Upper lobe of left lung (tissue), 6 donors: ENCODE results near the gene FEM1C. TPM values are rescaled to one million over a fixed set of nuclear protein-coding genes. Genes with fewer than 3 reads are reported as not detected.

Source experiments
- ATAC-seq, 2 donors: fragments of 200-7000 bp; cut with Tn5 transposase; one replicate each; pipeline ENCODE4 v1.9.1; 2022; ENCODE audit warnings: mild to moderate bottlenecking in 2 of 2, moderate library complexity in 2 of 2; ENCODE audit not compliant: low FRiP score in 2 of 2
- DNase-seq, 2 donors: peaks; one replicate each; pipeline ENCODE4 v3.0.0-alpha.2; 2019 to 2020
- H3K27ac ChIP-seq, 4 donors: fragments of 200-600 bp; sonication (generic); one replicate each; pipeline ENCODE4 v1.5.1; 2016 to 2019
- H3K27me3 ChIP-seq, 4 donors: fragments of 200-600 bp; sonication (generic); one replicate each; pipeline ENCODE4 v1.5.1; 2017 to 2019
- H3K36me3 ChIP-seq, 4 donors: fragments of 200-600 bp; sonication (generic); one replicate each; pipeline ENCODE4 v1.5.1; 2016 to 2019
- H3K4me1 ChIP-seq, 4 donors: fragments of 200-600 bp; sonication (generic); one replicate each; pipeline ENCODE4 v1.5.1; 2018 to 2019
- H3K4me3 ChIP-seq, 4 donors: fragments of 200-600 bp; sonication (generic); one replicate each; pipeline ENCODE4 v1.5.1; 2017 to 2019; ENCODE audit warnings: mild to moderate bottlenecking in 2 of 4, moderate library complexity in 1 of 4
- H3K9me3 ChIP-seq, 4 donors: fragments of 200-600 bp; sonication (generic); one replicate each; pipeline ENCODE4 v1.5.1; 2018 to 2019
- CTCF ChIP-seq, 6 experiments: fragments of 450-650 bp in 4 of 6; fragments of 200-600 bp in 2 of 6; sonication (generic) in 2 of 6; IDR thresholded peaks; one replicate each; pipeline ENCODE4 v1.5.1; 2016 to 2019; ENCODE audit warnings: antibody characterized with exemption in 6 of 6
- EP300 ChIP-seq, 4 donors: sonication (generic); formaldehyde crosslinking; IDR thresholded peaks; one replicate each; pipeline ENCODE4 v1.5.1; 2017; ENCODE audit warnings: antibody characterized with exemption in 4 of 4, control low read depth in 2 of 4
- POLR2A ChIP-seq, 4 donors: fragments of 450-650 bp; IDR thresholded peaks; one replicate each; pipeline ENCODE4 v1.5.1; 2016 to 2017; ENCODE audit warnings: antibody characterized with exemption in 4 of 4, mild to moderate bottlenecking in 2 of 4
- POLR2AphosphoS5 ChIP-seq, 2 donors: sonication (generic); formaldehyde crosslinking; IDR thresholded peaks; one replicate each; pipeline ENCODE4 v1.5.1; 2017; ENCODE audit warnings: antibody characterized with exemption in 2 of 2
- WGBS, 2 donors: methylation state at CpG; one replicate each; pipeline ENCODE4 v1.1.5; 2017 to 2018; 5-methylcytosine and 5-hydroxymethylcytosine counted together
- total RNA-seq, 6 donors: library from RNA; depleted of rRNA in 4 of 6; stranded (reverse); fragments of >200 nt in 4 of 6; gene quantifications; one replicate each; pipeline versions ENCODE4 v1.1.0 to v1.2.1, GENCODE V29; 2016 to 2021
- donor health status: DM: no; HTN: no; CAD: no; lungs with moderate emphysema.
- donor health status: DM: no; HTN: yes; CAD: no; lungs with severe emphysema.

Gene FEM1C
- total RNA-seq, 6 donors from 2014 or later: 9.7 to 39.8 (median 24.5) TPM

- TF ChIP-seq CTCF (IDR thresholded peaks at IDR 0.05) (no peak), POLR2AphosphoS5 (IDR thresholded peaks at IDR 0.05) (no peak), POLR2A (IDR thresholded peaks at IDR 0.05) (no peak), EP300 (IDR thresholded peaks at IDR 0.05) (no peak)
- H3K9me3 ChIP-seq: no peaks in the 10 kb centered on the region
- H3K27me3 ChIP-seq: no peaks in the 10 kb centered on the region
- H3K4me1 ChIP-seq: peaks cover 0 to 5% (median 2%) of the 10 kb centered on the region in 4 donors
- ATAC-seq: no peak
- DNase-seq: no peak
- no peak overlapping the region for H3K4me3 ChIP-seq
- H3K27ac ChIP-seq: no peak overlapping the region
- peaks cover 0 to 17% (median 13%) of the 10 kb centered on the region in 4 donors for H3K36me3 ChIP-seq
- 84 to 87% methylated on average over 2 of the region's 2 CpGs for WGBS, 2 donors
Measured at GRCh38 chr5:115520191-115520590, 24.4 kb downstream of the FEM1C start.

- DNase-seq (no peak), ATAC-seq (no peak)
- no peaks in the 10 kb centered on the region for H3K27me3 ChIP-seq
- 88 to 100% methylated on average over 1 of the region's 1 CpG for WGBS, 2 donors
- H3K9me3 ChIP-seq: no peaks in the 10 kb centered on the region
- H3K4me3 ChIP-seq: no peak overlapping the region
- H3K4me1 ChIP-seq: no peaks in the 10 kb centered on the region
- TF ChIP-seq POLR2AphosphoS5 (IDR thresholded peaks at IDR 0.05): no peak
- TF ChIP-seq CTCF (IDR thresholded peaks at IDR 0.05): no peak
- no peak for TF ChIP-seq EP300 (IDR thresholded peaks at IDR 0.05)
- TF ChIP-seq POLR2A (IDR thresholded peaks at IDR 0.05): no peak
- no peaks in the 10 kb centered on the region for H3K36me3 ChIP-seq
- H3K27ac ChIP-seq: no peak overlapping the region
Measured at GRCh38 chr5:115516372-115516771, 28.2 kb downstream of the FEM1C start.

GRCh38 chr5:115514220-115514619 lies 30.4 kb downstream of the FEM1C start:
- DNase-seq: no peak
- no peaks in the 10 kb centered on the region for H3K36me3 ChIP-seq
- no peaks in the 10 kb centered on the region for H3K4me1 ChIP-seq
- no peaks in the 10 kb centered on the region for H3K27me3 ChIP-seq
- no peaks in the 10 kb centered on the region for H3K9me3 ChIP-seq
- no peak overlapping the region for H3K4me3 ChIP-seq
- no peak for ATAC-seq
- H3K27ac ChIP-seq: no peak overlapping the region
- WGBS, 2 donors: 93 to 96% methylated on average over 5 of the region's 5 CpGs
- TF ChIP-seq POLR2A (IDR thresholded peaks at IDR 0.05) (no peak), POLR2AphosphoS5 (IDR thresholded peaks at IDR 0.05) (no peak), CTCF (IDR thresholded peaks at IDR 0.05) (no peak), EP300 (IDR thresholded peaks at IDR 0.05) (no peak)

GRCh38 chr5:115511632-115512031 lies 32.9 kb downstream of the FEM1C start:
- 91 to 97% methylated on average over 3 of the region's 3 CpGs for WGBS, 2 donors
- no peak for DNase-seq
- H3K36me3 ChIP-seq: no peaks in the 10 kb centered on the region
- no peaks in the 10 kb centered on the region for H3K27me3 ChIP-seq
- H3K9me3 ChIP-seq: no peaks in the 10 kb centered on the region
- H3K27ac ChIP-seq: no peak overlapping the region
- H3K4me1 ChIP-seq: no peaks in the 10 kb centered on the region
- ATAC-seq: no peak
- TF ChIP-seq EP300 (IDR thresholded peaks at IDR 0.05) (no peak), POLR2A (IDR thresholded peaks at IDR 0.05) (no peak), POLR2AphosphoS5 (IDR thresholded peaks at IDR 0.05) (no peak), CTCF (IDR thresholded peaks at IDR 0.05) (no peak)
- no peak overlapping the region for H3K4me3 ChIP-seq

- WGBS, 2 donors: 40 to 97% methylated on average over 1 of the region's 1 CpG
- DNase-seq: no peak
- no peak for ATAC-seq
- Histone ChIP-seq H3K4me1 (no peaks in the 10 kb centered on the region), H3K36me3 (no peaks in the 10 kb centered on the region), H3K27me3 (no peaks in the 10 kb centered on the region), H3K9me3 (no peaks in the 10 kb centered on the region), H3K4me3 (no peak overlapping the region), H3K27ac (no peak overlapping the region)
- TF ChIP-seq POLR2A (IDR thresholded peaks at IDR 0.05) (no peak), EP300 (IDR thresholded peaks at IDR 0.05) (no peak), POLR2AphosphoS5 (IDR thresholded peaks at IDR 0.05) (no peak), CTCF (IDR thresholded peaks at IDR 0.05) (no peak)
Measured at GRCh38 chr5:115510145-115510645, 34.4 kb downstream of the FEM1C start.
